ENCODE results near the gene ZC3H12C.

Gene ZC3H12C

DNA sequence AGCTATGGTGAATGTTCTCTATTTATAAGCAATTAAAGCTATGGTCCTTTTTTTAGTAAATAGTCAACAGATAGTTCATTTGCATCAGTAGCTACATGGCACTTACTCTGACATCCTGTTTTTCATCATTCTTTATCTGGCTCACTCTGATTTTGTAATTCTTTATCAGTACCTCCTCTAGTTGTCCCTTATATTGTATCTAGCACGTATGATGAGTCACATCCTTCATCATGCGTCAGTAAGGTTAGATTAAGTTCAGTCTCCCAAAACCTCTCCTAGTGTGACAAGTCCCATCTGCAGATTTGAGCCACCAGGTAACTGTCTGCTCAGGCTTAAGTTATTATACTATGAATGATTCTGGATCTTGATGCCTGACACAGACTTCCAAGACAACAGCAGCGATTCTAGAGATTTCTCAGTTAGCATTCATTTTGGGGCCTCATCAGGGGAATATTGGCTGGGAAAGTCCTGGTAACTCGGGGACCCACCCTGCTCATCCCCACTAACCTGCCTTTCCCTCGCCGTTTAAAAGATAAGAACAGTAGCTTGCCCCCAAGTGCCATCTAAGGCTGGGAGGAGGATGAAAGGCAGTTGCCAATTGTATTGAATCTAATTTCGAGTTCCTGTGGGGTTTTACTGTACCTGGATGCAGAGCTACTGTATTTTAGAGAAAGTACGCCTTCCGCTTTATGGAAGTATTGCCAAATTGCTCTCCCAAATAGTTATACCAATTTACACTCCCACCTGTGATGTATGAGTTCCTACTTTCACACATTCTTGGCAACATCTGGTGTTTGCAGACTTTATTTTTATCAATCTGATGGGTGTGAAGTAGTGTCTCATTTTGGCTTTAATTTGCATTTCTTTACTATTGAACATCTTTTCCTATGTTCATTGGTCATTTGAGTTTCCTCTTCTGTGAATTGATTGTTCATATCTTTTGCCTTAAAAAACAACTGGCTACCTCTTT lies 55.9 kb downstream of the ZC3H12C start:
- DNase-seq = no peak

DNA sequence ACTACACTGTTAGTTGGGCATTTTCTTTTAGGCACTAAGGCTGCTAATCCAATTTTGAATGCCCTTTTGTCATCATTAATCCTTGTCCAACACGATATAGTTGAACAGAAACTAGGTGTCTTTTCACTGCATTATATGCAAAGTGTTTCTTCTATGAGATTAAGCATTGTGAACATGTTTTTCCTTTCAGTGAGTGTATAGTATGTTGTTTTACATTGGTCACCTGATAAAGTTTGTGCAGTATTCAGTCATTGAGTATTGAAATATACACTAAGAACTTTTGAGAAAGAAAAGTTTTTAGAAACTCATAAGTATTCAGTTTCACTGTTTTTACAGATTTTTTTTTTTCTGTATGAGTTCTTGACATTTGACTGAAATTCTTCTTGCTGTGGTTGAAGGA lies 59.0 kb downstream of the ZC3H12C start:
- no peak for DNase-seq

DNA sequence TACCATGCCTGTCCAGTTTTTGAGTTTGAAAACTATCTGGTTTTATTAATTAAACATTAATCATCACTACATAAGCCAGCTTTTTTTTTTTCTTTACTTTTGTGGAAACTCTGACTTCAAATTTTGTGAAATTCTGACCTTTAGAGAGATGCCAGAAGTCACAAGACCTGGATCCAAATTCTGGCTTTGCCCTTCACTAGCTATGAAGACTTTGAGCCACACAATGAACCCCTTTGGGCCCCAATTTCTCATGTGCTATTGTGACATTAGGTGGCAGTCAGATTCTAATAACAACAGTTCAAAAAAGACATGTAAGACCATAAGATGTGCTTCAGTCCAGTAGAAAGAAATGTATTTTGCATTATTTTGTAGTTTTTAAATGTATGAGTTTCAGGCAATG lies 60.3 kb downstream of the ZC3H12C start:
- DNase-seq = no peak

DNA sequence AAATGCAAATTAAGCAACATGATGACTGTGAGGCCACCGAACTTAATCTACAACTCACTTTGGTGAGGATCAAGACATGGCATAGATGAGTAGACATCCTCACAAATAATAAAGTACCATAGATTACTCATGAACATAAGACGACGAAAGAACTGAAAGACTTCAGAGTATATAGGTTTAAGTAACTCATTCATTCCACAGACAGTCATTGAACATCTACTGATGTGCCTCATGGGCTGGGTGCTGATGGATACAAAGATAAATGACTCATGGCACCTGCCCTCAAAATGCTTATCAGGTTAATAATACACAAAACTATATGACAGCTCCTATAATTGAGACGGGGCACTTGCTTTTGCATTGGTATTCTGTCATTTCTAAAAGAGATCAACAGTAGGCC lies 63.3 kb downstream of the ZC3H12C start:
- DNase-seq = no peak

DNA sequence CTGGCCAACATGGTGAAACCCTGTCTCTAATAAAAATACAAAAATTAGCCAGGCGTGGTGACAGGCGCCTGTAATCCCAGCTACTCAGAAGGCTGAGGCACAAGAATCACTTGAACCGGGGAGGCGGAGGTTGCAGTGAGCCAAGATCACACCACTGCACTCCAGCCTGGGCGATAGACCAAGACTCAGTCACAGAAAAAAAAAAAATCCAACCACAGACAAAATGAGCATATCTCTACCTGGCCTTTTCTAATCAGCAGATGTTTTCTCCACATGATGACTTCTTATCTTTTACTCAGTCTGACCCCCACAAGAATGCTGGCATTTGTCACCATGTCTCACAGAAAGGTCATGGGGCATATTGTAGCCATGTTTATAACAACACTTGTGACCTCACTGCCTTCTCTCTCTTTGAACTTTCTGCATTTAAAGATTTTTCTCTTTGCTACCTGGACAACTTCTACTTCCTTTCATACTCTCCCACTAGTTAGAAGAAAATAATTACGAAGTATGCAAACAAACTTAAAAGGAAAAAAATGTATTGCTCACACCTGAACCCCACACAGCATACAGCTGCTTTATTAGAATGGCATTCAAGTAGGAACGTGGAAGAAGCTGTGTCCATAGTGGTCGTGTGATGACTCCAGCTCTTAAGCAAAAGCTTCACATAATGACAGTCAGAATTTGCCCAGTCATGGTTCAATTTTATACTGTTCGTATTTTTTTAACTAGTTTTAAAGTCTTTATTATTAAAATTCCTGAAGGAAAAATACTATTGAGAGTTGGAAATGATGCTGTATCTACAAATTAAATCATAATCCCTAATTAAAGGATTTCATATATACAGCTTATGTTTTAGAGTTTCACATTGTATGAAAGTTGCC lies 65.4 kb downstream of the ZC3H12C start:
- DNase-seq = no peak

DNA sequence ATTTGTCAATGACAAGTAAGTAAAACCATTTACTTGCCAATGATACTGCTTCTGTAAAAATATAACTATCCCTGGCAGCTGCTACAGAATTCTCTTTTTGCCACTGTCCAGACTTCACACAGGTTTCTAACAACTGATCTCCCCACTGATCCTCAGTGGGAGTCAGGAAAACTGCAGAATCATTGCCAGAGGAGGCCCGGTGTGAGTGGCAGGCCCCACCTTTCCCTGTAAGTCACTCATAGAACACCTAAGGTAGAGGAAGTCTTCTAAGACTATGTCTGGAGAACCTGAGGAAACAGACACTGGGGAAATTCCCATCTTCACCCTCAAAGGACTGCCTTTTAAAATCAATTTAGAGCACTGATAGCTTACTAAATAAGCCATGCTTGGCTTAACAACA lies 66.3 kb downstream of the ZC3H12C start:
- DNase-seq = no peak

DNA sequence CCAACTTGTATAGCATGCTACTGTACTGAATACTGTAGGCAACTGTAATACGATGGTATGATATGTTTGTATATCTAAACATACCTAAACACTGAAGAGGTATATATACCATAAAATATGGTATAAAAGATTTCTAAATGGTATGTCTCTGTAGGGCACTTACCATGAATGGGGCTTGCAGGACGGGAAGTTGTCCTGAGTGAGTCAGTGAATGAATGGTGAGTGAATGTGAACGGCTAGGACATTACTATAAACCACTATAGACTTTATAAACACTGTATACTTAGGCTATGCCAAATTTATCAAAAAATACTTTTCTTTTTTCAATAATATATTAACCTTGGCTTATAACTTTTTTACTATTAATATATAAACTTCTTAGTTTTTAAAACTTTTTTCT lies 66.8 kb downstream of the ZC3H12C start:
- DNase-seq = no peak

DNA sequence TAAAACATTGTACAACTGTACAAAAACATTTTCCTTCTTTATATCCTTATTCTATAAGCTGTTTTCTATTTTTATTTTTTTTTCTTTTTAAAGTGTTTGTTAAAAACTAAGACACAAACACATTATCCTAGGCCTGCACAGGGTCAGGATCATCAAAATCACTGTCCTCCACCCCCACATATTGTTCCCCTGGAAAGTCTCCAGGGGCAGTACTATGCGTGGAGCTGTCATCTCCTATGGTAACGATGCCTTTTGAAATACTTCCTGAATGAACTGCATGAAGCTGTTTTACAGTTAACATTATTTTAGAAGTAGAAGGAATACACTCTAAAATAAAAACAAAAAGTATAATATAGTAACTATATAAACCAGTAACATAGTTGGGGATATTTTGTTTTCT lies 67.2 kb downstream of the ZC3H12C start:
- DNase-seq = no peak

DNA sequence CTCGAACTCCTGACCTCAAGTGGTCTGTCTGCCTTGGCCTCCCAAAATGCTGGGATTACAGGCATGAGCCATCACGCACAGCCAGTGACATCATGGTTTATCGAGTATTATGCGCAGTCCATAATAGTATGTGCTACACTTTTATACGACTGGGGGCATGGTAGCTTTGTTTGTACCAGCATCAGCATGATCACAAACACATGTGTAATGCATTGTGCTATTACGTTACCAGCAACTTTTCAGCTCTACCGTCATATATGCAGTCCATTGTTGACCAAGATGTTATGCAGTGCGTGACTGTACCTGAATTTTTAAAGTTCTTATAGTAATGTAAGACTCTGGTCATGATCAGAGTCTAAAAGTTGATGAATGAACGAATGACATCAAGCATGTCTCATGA lies 67.9 kb downstream of the ZC3H12C start:
- DNase-seq = no peak

DNA sequence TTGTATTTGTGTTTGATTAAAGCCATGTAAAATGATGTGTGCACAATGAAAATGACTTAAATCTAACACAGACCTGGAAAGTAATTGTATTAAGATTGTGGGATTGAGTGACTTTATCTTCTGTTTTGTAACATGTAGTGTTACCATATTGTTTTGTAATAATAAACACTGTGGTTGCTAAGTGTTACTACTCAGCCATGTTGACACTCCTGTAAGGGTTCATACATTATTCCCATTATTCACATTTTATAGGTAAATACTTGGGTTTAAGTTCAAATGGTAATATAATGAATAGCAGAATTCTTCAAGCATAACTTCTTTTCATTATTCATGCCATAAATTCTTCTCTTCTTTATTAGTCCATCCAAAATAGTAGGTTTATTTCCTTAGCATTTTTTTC lies 69.0 kb downstream of the ZC3H12C start:
- no peak for DNase-seq

DNA sequence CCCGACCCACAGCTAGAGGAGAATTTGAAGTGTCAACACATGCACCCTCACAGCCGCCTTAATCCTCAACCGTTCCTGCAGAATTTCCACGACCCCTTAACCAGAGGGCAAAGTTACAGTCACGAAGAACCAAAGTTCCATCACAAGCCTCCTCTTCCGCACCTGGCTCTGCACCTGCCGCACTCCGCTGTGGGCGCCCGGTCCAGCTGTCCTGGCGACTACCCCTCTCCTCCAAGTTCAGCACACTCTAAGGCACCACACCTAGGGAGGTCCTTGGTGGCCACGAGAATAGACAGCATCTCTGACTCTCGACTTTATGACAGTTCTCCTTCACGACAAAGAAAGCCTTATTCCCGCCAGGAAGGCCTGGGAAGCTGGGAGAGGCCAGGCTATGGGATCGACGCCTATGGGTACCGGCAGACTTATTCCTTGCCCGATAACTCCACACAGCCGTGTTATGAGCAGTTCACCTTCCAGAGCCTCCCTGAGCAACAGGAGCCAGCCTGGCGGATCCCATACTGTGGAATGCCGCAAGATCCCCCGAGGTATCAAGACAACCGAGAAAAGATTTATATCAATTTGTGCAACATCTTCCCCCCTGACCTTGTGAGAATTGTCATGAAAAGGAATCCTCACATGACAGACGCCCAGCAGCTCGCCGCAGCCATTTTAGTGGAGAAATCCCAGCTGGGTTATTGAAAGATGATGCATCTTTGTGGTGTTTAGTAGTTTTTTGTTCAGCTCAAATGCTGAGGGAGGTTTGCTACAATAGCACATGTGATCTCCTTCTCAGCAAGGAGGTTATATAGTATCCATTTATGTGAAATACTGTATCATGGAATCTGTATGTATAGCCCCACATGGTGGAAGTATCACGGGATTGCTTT lies 72.1 kb downstream of the ZC3H12C start:
- no peak for DNase-seq

DNA sequence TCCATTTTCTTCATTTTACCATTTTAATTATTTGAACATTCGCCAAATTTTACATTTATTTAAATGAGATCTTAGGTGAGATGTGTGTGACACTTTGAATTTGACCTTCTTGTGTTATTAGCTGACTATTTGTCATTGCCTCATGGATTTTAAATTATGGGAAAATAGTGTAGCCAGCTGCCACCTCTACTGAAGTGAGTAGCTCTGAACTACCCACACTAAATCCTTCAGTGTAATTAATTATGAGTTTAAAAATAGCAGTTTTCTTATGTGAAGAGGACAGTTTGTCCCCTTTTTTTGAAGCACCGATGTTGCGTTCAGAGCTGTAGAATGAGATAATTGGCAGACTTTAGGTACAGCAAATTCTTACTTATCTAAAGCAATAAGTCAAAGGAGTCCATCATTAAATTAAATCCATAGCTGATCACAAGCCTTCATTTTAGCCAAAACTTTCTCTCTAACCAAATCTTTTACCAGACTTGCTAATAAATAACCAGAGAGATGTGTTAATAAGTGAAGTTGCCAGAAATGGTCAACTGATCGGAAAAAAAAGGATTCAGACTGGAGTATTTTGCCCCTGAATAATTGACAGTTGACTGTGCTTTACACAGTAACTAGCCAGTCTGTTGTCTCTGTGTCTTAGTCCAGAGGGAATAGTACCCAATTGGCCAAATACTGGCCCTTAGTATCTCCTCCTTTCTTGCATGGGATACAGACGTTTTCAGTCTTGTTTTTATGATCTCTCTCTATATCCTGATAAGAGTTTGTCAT lies 75.0 kb downstream of the ZC3H12C start:
- DNase-seq = no peak

DNA sequence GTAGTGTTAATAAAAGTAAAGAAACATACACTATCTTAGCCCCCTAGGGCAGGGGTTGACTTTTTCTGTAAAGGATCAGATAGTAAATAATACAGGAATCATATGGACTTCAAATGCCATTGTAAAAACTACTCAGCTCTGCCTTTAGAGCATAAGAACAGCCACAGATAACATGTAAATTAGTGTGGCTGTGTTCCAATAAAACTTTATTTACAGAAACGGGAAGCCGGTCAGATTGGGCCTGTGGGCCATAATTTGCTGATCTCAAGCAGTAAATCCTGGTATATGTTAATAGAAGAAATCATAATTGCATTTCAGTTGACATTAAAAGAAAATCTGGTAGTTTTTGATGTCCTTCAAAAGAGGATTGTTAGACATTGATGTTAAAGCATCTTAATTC lies 76.5 kb downstream of the ZC3H12C start:
- no peak for DNase-seq

DNA sequence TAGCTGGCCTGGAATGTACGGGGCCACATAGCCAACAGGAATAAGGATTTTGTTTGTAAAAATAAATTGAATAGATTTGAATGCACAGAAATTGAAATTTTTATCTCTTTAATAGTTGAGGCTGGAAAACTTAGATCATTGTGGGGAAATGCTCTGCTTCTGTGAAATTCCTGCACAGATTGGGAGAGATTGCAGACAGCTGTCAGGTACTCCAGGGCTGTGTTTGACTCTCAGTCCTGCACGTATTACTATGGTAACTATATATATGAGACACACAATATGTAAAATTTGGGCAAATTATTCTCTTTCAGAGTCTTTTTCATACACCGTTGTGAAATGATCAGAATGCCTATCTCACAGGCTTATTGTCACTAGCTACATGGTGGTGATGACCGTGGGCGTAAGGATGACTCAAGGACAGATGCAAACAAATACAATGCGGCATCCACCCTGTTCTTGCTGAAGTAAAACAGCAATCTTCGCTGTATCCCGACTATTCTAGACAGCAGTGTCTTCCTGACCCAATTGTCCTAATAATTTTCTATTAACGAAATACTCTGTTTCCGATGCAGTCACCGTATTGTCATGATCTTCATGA lies 79.4 kb downstream of the ZC3H12C start:
- DNase-seq = no peak

DNA sequence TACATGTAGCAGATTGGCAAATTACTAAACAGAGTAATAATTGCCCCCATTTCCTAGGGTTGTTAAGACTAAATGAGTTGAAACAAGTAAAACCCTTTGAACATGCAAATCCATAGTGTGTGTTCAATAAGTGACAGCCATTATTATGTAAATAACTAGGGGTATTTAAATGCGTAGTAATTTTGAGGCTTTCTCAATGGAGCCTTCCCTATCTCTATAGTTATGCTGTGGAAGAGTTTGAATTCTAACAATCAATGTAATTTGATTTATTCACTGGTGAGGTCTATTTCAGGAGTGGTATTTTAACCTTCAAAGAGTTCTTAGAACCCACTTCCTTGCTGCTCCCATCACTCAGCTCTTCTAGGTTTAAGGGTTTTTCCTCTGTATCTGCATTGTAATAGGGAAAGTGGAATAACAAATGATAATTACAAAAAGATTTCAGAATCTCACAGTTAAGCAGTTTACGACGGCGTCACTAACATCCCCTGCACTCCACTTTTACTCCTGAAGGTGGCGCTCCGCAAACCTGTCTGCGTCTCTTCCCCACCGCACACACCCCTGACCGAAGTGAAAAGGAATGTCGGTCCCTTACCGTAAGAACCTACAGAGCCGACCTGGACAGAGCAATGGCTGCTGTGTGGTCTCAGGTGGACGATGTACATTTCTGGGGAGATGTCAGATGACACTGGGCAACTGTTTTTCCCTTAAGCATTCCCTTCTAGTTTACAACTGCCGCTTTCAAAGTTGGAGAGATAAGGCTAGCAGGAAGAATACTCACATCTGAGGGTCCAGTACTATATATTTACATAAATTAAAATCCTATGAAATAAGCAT lies 80.8 kb downstream of the ZC3H12C start:
- peak; percentile 49 for DNase-seq

DNA sequence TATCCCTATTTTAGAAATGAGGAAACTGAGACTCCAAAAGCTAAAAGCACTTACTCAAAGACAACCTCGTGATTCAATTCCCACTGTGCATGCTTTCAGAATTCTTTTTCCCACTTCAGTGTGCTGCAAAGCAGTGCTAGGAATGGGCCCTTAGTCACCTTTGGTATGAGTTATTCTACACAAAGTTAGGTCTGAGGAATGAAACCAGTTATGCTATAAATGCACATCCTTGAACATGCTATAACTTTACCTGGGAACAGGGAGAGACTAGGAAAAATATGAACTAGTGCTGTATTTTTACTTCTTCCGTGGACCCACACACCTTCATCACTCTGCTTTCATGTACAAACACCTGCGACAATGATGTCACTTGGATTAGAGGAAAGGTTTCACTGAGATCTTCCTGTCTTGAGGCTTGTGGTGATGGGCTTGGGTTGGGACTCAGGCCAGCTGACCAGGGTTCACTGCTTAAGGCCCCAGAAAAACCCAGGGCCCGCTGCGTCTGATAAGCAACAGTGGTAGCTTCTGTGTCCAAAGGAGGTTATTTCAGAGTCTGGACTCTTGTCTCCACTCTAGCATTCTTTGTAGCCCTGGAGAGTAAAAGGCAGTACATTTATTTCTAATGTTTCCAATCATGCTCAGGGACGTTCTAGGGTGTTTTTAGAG lies 81.6 kb downstream of the ZC3H12C start:
- no peak for DNase-seq

DNA sequence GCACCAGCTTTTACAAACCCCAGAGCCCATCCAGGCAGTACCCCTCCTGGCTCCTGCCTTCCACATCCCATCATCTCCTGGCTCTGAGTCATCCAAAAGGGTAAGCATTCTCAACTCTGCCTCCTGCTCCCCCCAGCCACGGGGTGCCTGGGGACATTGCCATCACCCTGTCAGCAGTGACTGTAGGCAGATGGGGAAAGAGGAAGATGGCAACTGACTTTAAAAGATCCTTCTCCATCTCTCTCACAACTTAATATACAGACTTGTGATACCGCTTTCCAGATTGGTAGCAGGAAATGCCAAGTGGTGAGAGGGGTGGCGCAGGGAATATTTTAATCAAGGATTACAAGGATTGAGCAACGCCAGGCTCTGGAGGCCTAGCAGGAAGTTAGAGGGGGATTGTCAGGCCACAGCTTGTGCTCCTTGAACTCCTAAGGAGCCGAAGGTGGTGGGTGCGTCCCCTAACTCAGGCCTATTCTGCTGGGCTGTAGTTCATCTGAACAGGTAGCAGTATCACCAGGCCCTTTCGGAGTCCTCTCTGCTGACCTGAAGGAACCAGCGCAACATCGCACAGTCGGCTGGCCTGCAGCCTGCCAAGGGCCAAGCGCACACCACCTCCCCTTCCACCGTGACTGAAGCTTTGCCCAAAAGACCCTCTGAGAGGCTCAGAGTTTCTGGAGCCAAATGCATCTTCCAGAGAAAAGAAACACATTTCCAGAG lies 83.3 kb downstream of the ZC3H12C start:
- DNase-seq = no peak

DNA sequence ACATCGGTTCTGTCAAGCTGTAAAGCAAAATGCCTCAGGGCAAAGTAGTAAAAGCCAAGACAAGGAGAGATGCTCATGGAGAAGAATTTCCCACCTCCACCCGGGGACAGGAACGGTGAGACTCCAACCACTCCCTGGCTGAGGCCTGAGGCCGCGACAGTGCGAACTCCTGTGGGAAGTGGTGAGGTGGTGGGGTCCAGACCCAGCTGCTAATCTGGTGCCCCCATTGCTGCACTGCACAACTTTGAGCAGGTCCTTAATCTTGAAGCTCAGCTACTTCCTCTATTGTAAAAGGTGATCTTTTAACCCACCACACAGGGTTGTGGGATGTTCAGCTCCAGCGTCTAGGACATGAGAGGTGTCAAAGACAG lies 83.9 kb downstream of the ZC3H12C start:
- DNase-seq = no peak

DNA sequence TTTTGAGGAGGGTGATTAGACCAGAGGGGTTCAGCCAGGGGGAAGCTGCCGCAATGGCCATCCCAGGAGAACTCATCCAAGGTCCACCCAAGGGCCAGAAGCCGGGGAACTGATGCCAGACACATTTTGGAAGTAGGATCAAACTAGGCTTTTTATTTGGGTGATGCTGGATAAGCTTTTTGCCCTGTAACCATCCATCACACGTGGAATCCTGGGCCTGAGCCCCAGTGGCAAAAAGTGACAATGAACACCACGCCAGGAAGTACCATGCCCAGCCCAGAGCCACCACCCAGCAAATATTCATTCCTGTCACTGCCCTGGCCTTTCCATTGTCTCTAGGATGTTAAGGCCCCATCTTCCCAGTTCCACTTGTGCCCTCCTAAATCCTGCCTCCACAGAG lies 85.9 kb downstream of the ZC3H12C start:
- no peak for DNase-seq
